HG03108 (cell line): ENCODE results near the gene WEE2.
"Not testable (repeated sequence)": the region's sequence is repeated elsewhere in the genome, so short reads cannot be mapped to it uniquely, and the experiment has no call there.

ENCODE experiments used
- ATAC-seq: cut with Tn5 transposase; IDR thresholded peaks from one replicate; pipeline ENCODE4 v1.9.1; 2021; ENCODE audit warnings: moderate library complexity; ENCODE audit not compliant: unreplicated experiment

WEE2 gene

GRCh38 chr7:141689072-141689825 lies 18.9 kb upstream of the WEE2 start:
- ATAC-seq, result not testable (repeated sequence)

GRCh38 chr7:141691540-141691939 lies 16.6 kb upstream of the WEE2 start:
- ATAC-seq, result no peak

GRCh38 chr7:141691961-141692360 lies 16.2 kb upstream of the WEE2 start:
- ATAC-seq, result no peak

GRCh38 chr7:141693082-141693481 lies 15.1 kb upstream of the WEE2 start:
- ATAC-seq, result no peak

- ATAC-seq, result no peak
Observed at GRCh38 chr7:141695803-141696289, 12.3 kb upstream of the WEE2 start.

- ATAC-seq, result no peak
Observed at GRCh38 chr7:141696348-141696747, 11.8 kb upstream of the WEE2 start.

GRCh38 chr7:141697211-141697871 lies 10.8 kb upstream of the WEE2 start:
- no peak for ATAC-seq

- no peak for ATAC-seq
Observed at GRCh38 chr7:141698247-141699015, 9.7 kb upstream of the WEE2 start.

- no peak for ATAC-seq
Observed at GRCh38 chr7:141699860-141700259, 8.3 kb upstream of the WEE2 start.

- ATAC-seq, result no peak
Observed at GRCh38 chr7:141700296-141700847, 7.8 kb upstream of the WEE2 start.

GRCh38 chr7:141700848-141701371 lies 7.2 kb upstream of the WEE2 start:
- no peak for ATAC-seq

GRCh38 chr7:141701489-141702046 lies 6.6 kb upstream of the WEE2 start:
- peak; percentile 75 for ATAC-seq

- ATAC-seq, result peak; percentile 71
Observed at GRCh38 chr7:141702047-141702567, 6.0 kb upstream of the WEE2 start, which contains the start of gene DENND11. TSS of gene DENND11 (minus strand) at chr7:141702166. CDS start at chr7:141702153, 13 bp downstream.

GRCh38 chr7:141702892-141703291 lies 5.3 kb upstream of the WEE2 start:
- no peak for ATAC-seq

GRCh38 chr7:141704112-141704511 lies 4.0 kb upstream of the WEE2 start:
- ATAC-seq, result no peak

- ATAC-seq, result no peak
Observed at GRCh38 chr7:141704741-141705140, 3.4 kb upstream of the WEE2 start.

GRCh38 chr7:141706239-141707064 lies 1.7 kb upstream of the WEE2 start:
- ATAC-seq, result no peak

GRCh38 chr7:141709318-141709717 lies 1.2 kb downstream of the WEE2 start:
- no peak for ATAC-seq

GRCh38 chr7:141709749-141710148 lies 1.6 kb downstream of the WEE2 start:
- no peak for ATAC-seq
